Measurements from ENCODE around the gene C3orf80.

The C3orf80 gene

DNA sequence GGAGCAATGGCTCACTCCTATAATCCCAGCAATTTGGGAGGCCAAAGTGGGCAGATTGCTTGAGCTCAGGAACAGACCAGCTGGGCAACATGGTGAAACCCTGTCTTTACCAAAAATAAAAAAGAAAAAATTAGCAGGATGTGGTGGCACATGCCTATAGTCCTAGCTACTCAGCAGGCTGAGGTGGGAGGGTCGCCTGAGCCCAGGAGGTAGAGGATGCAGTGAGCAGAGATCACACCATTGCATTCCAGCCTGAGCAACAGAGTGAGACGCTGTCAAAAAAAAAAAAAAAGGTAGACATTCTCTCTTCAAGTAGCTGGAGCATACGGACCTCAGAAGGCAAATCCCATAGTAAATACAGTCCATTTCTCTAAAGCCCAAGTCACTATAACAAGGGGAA, 7.1 kb upstream of the C3orf80 start:
- no peak overlapping the region for H3K27ac ChIP-seq
- TF ChIP-seq CTCF (conservative IDR thresholded peaks at IDR 0.05): no peak

GRCh38 chr3:160220038-160220437, 5.2 kb upstream of the C3orf80 start:
- H3K27ac ChIP-seq: no peak overlapping the region
- no peak for TF ChIP-seq CTCF (conservative IDR thresholded peaks at IDR 0.05)

GRCh38 chr3:160221019-160221418, 4.2 kb upstream of the C3orf80 start:
- no peak for TF ChIP-seq CTCF (conservative IDR thresholded peaks at IDR 0.05)
- no peak overlapping the region for H3K27ac ChIP-seq

DNA sequence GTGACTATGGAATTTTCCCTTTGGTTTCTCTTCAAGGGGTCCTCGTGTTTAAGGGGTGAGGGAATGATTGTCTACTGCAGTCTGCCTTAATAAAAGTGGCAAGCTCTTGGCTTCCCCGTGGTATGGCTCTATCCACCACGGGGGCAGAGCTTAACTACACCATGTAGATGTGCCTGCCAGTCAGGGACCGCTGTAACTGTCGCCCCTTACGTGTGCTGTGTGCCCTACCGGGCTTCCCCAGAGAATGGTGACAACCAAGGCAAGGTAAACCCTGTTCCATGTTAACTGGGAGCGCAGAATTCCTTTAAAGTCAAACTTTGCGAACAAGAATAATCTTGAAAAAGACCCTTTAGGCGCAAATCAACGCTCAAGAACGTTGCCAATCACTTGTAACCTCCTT, 966 bp upstream of the C3orf80 start:
- TF ChIP-seq CTCF (conservative IDR thresholded peaks at IDR 0.05): no peak
- no peak overlapping the region for H3K27ac ChIP-seq

- no peak for TF ChIP-seq CTCF (conservative IDR thresholded peaks at IDR 0.05)
- peak overlapping the region; percentile 80 for H3K27ac ChIP-seq
These were observed 429 bp upstream of the C3orf80 start for GRCh38 chr3:160224811-160225175.

DNA sequence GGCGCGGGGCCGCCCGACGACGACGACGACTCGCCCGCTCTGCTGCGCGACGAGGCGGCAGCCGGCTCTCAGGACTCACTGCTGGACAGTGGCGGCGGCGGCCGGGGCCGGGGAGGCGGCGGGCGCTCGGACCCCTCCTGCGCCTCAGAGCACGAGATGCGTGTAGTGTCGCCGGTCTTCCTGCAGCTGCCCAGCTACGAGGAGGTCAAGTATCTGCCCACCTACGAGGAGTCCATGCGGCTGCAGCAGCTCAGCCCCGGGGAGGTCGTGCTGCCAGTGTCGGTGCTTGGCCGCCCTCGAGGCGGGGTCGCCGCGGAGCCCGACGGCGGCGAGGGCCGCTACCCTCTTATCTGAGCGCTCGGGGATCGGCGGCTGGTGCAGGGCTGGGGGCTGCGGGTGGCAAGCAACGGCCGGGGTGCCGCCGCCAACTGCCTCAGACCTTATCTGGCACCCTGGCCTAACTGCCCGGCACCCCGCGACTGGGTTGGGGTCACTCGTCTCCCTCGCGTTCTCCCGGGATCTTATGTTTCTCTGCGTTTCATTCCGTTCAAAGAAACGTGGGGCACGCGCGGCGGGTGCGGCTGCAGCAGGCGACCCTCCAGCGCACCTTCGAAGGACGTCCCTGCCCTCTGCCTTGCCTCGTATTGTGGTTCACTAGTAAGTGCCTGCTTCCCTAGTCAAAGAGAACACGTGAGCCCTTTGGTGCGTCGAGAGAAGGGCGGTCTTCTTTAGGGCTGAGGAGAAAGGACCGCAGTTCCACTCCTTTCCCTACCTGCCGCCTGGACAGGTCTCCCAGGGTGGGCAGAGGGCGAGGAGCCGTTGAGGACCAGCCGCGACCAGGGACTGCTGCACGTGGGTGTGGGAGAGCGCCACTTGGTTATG, 1.0 kb downstream of the C3orf80 start:
- H3K27ac ChIP-seq: peak overlapping the region; percentile 80
- TF ChIP-seq CTCF (conservative IDR thresholded peaks at IDR 0.05): no peak

DNA sequence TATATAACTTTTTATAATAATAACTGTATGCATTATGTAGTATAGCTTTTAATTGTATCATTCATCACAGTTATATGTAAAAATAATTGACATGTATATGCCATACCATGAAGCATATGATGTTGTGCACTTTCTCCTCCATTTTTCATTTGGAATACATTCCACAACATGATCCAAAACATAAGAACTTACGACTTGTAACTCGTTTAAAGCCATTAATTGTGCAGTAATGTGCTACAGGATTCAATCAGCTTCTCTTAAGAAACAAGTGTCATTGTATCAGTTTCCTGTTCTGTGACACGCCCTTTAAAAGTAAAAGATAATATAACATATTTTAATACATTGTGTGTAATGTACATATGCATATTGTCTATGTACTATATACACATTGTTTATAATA, 2.2 kb downstream of the C3orf80 start:
- no peak overlapping the region for H3K27ac ChIP-seq
- TF ChIP-seq CTCF (conservative IDR thresholded peaks at IDR 0.05): no peak
